Immature natural killer cell (primary cell): ENCODE results near the gene FSIP1. TPM values are rescaled to one million over a fixed set of nuclear protein-coding genes. Genes with fewer than 3 reads are reported as not detected.

Experiments used
- DNase-seq, 3 donors: peaks; one replicate each; pipeline ENCODE4 v3.0.0; 2022; ENCODE audit warnings: mixed read lengths in 1 of 3
- H3K27ac Mint-ChIP-seq, 6 donors: one replicate each; pipeline ENCODE4 v1.8.0; 2020; ENCODE audit warnings: mixed read lengths in 6 of 6, mild to moderate bottlenecking in 5 of 6, inconsistent platforms in 4 of 6, moderate library complexity in 3 of 6
- H3K27me3 Mint-ChIP-seq, 3 donors: one replicate each; pipeline ENCODE4 v1.8.0; 2020 to 2021; ENCODE audit warnings: low read depth in 3 of 3, mild to moderate bottlenecking in 3 of 3, mixed read lengths in 3 of 3, moderate library complexity in 3 of 3, inconsistent platforms in 1 of 3
- H3K36me3 Mint-ChIP-seq, 3 donors: one replicate each; pipeline ENCODE4 v1.8.0; 2020; ENCODE audit warnings: mixed read lengths in 3 of 3, inconsistent platforms in 2 of 3, mild to moderate bottlenecking in 2 of 3
- H3K4me1 Mint-ChIP-seq, 2 donors: one replicate each; pipeline ENCODE4 v1.8.0; 2020; ENCODE audit warnings: inconsistent platforms in 2 of 2, mild to moderate bottlenecking in 2 of 2, mixed read lengths in 2 of 2, moderate library complexity in 1 of 2
- H3K4me3 Mint-ChIP-seq, 5 donors: one replicate each; pipeline ENCODE4 v1.8.0; 2020; ENCODE audit warnings: mild to moderate bottlenecking in 5 of 5, mixed read lengths in 5 of 5, inconsistent platforms in 3 of 5, moderate library complexity in 3 of 5
- H3K9me3 Mint-ChIP-seq, 6 donors: one replicate each; pipeline ENCODE4 v1.8.0; 2020; ENCODE audit warnings: mild to moderate bottlenecking in 6 of 6, mixed read lengths in 6 of 6, inconsistent platforms in 4 of 6, moderate library complexity in 3 of 6
- polyA plus RNA-seq, 3 donors: library from polyadenylated mRNA; unstranded; fragments of 300-500 nt; fragmentation: Illumina TruSeq; gene quantifications; one replicate each; pipeline ENCODE4 v1.2.3, GENCODE V29; 2021

FSIP1 gene
- polyA plus RNA-seq, 3 donors from 2014 or later = 1.3 to 3.0 (median 2.0) TPM

- no peaks in the 10 kb centered on the region for H3K9me3 Mint-ChIP-seq
- H3K27me3 Mint-ChIP-seq = no peaks in the 10 kb centered on the region
- peaks cover 6 to 7% of the 10 kb centered on the region in 2 donors for H3K4me1 Mint-ChIP-seq
- H3K36me3 Mint-ChIP-seq = no peaks in the 10 kb centered on the region
- DNase-seq = no peak
- no peak overlapping the region for H3K4me3 Mint-ChIP-seq
- H3K27ac Mint-ChIP-seq = peak overlapping the region in 1 of 6 donors; percentile 5
Measured at GRCh38 chr15:39646425-39646824, 136.2 kb downstream of the FSIP1 start.

DNA sequence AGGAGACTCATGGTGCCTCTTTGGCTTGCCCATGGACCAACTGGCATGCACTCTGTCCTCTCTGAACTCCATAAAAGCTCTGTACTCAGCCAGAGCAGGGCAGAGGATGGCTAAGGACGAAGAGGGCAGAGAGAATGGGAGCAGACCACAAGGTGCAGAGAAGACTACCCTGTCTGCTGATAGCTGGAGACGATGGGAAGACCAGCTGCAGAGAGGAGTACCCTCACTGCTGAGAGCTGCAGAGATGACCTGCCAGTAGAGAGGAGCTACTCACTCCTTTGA is 136.7 kb downstream of the FSIP1 start:
- Mint-ChIP-seq H3K4me3 (no peak overlapping the region), H3K27me3 (no peaks in the 10 kb centered on the region), H3K27ac (no peak overlapping the region), H3K4me1 (peaks cover 6 to 8% of the 10 kb centered on the region in 2 donors), H3K36me3 (no peaks in the 10 kb centered on the region), H3K9me3 (no peaks in the 10 kb centered on the region)
- DNase-seq = no peak

DNA sequence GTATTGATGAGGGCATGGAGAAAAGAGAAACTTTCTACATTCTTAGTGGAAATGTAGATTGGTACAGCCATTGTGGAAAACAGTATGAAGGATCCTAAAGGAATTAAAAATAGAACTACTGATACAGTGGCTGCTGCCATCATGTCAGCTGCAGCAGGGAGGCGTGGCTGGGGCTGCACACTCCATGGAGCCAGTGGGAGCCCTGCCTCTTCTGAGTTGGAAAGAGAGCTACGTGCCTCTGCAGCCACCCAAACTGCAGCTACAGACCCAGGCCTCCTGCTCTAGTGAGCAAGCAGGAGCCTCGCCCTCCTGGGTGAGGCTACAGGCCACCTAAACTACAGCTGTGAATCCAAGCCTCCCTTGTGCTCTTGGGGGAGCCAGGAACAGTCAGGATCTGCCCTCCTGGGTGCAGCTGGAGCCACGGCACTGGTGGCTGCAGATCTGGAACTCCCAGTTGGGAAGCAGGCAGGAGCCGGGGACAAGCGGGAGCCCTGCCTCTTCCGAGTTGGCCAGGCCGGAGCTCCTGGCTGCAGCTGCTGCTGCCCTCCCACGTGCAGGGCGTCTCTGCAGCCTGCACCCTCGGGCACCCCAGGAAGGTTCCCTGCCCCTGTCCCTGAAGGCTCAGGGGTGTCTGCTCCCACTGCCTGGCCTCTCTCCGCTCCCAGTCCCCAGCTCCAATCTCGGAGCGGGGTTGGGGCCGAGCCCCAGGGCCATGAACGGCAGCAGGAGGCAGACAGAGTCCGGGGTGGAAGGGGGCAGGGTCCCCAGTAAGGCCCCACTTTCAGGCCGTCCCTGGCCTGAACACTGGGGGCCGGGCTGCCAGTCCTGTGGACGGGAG is 137.3 kb downstream of the FSIP1 start:
- Mint-ChIP-seq H3K27me3 (no peaks in the 10 kb centered on the region), H3K36me3 (no peaks in the 10 kb centered on the region), H3K27ac (no peak overlapping the region), H3K4me1 (peaks cover 10 to 14% of the 10 kb centered on the region in 2 donors), H3K9me3 (no peaks in the 10 kb centered on the region), H3K4me3 (no peak overlapping the region)
- no peak for DNase-seq

- H3K27me3 Mint-ChIP-seq = no peaks in the 10 kb centered on the region
- no peak for DNase-seq
- H3K4me1 Mint-ChIP-seq = peaks cover 16 to 26% of the 10 kb centered on the region in 2 donors
- H3K36me3 Mint-ChIP-seq = no peaks in the 10 kb centered on the region
- no peak overlapping the region for H3K4me3 Mint-ChIP-seq
- H3K9me3 Mint-ChIP-seq = no peaks in the 10 kb centered on the region
- H3K27ac Mint-ChIP-seq = peak overlapping the region in 1 of 6 donors; percentile 46
Measured at GRCh38 chr15:39644136-39644535, 138.5 kb downstream of the FSIP1 start.

DNA sequence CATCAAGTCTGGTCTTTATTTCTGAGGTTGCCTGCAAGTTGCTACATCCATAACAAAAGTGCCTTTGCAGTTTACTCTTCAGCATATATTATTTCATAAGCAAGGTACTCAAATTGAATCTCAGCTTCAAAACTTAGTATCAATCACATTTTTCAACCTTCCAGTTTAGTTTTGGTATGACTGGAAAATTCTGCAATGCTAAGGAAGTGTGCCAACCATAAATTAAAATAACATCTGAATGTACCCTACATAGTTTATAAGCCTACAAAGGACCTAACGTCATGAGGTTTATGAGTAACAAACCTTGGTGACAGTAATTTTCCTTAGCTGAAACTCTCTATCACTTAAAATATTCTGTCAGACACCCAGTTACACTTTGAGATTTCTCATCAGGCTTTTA is 138.9 kb downstream of the FSIP1 start:
- Mint-ChIP-seq H3K4me3 (no peak overlapping the region), H3K4me1 (peaks cover 20 to 30% of the 10 kb centered on the region in 2 donors), H3K27ac (peak overlapping the region in 1 of 6 donors; percentile 19), H3K27me3 (no peaks in the 10 kb centered on the region), H3K36me3 (no peaks in the 10 kb centered on the region), H3K9me3 (no peaks in the 10 kb centered on the region)
- DNase-seq = no peak

DNA sequence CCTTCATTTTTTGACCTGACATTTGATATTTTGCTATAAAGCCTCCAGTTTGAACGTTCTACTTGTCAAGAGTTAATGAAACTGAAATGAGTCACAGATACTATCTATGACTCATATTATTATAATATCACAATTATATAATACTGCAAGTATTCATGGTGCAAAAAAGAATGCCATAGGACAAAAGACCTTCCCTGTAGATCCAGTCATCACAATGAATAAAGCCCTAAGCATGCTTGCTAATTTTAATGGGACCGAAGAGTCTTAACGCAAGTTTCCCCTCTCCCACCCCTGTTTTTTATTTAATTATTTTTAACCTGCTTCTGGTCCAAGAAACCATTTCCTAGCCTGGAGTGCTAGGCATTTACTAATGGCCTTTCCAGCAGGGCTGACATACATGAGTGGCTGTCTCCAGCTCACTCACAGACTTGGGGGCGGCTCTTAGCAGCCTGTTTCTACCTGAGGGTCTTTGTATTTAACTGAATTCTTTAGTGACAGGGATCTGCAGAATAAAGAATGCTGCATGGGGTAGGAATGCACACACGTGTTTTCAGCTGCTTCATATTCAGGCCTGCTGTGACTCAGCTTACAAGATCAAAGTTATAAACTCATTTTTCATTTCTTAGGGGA is 140.5 kb downstream of the FSIP1 start:
- Mint-ChIP-seq H3K27ac (peak overlapping the region in 1 of 6 donors; percentile 67), H3K4me1 (peaks cover 31 to 44% of the 10 kb centered on the region in 2 donors), H3K9me3 (peaks cover 0 to 2% (median 0%) of the 10 kb centered on the region in 6 donors), H3K4me3 (no peak overlapping the region), H3K27me3 (no peaks in the 10 kb centered on the region), H3K36me3 (no peaks in the 10 kb centered on the region)
- DNase-seq = no peak

- H3K4me1 Mint-ChIP-seq = peaks cover 28 to 39% of the 10 kb centered on the region in 2 donors
- peaks cover 0 to 2% (median 0%) of the 10 kb centered on the region in 6 donors for H3K9me3 Mint-ChIP-seq
- peak overlapping the region in 2 of 6 donors; percentile 67 to 72 for H3K27ac Mint-ChIP-seq
- DNase-seq = peak in 1 of 3 donors; percentile 55
- H3K27me3 Mint-ChIP-seq = no peaks in the 10 kb centered on the region
- peaks cover 0 to under 1% (median 0%) of the 10 kb centered on the region in 3 donors for H3K36me3 Mint-ChIP-seq
- H3K4me3 Mint-ChIP-seq = peak overlapping the region in 1 of 5 donors; percentile 33
Measured at GRCh38 chr15:39641191-39641889, 141.3 kb downstream of the FSIP1 start.

GRCh38 chr15:39640665-39641064 is 142.0 kb downstream of the FSIP1 start:
- Mint-ChIP-seq H3K27ac (peak overlapping the region in 3 of 6 donors; percentile 36 to 72 (median 67)), H3K9me3 (peaks cover 0 to 2% (median 0%) of the 10 kb centered on the region in 6 donors), H3K4me1 (peaks cover 28 to 39% of the 10 kb centered on the region in 2 donors), H3K36me3 (peaks cover 0 to 6% (median 0%) of the 10 kb centered on the region in 3 donors), H3K4me3 (no peak overlapping the region), H3K27me3 (no peaks in the 10 kb centered on the region)
- DNase-seq = no peak

DNA sequence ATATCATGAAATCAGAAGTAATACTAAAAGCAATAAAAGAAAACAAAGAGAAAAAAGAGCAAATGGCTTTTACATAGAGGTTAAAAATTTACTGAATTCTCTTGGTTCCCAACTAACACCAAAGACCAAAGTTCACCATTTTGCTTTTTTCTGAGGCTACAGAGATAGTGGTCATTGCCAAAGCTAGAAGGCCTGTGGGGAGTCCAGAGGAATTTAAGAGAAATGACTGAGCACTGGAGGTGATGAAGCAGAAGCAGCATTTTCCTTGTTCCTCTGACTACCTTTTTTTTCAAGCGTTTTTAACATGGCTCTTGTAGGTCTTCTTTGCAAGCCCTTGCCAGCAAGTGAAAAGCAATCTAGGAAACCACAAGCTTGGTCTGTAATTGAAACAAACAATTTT is 143.6 kb downstream of the FSIP1 start:
- H3K27me3 Mint-ChIP-seq = no peaks in the 10 kb centered on the region

GRCh38 chr15:39638041-39638440 is 144.6 kb downstream of the FSIP1 start:
- peaks cover 29 to 39% of the 10 kb centered on the region in 2 donors for H3K4me1 Mint-ChIP-seq
- H3K27me3 Mint-ChIP-seq = no peaks in the 10 kb centered on the region
- no peak for DNase-seq
- peak overlapping the region in 1 of 5 donors; percentile 15 for H3K4me3 Mint-ChIP-seq
- peaks cover 0 to 11% (median 8%) of the 10 kb centered on the region in 3 donors for H3K36me3 Mint-ChIP-seq
- H3K27ac Mint-ChIP-seq = peak overlapping the region in 2 of 6 donors; percentile 36 to 71
- H3K9me3 Mint-ChIP-seq = peaks cover 0 to 2% (median 0%) of the 10 kb centered on the region in 6 donors

More for the DNA sequence above, 143.6 kb downstream of the FSIP1 start:
- peaks cover 0 to 11% (median 7%) of the 10 kb centered on the region in 3 donors for H3K36me3 Mint-ChIP-seq
- DNase-seq = peak in 2 of 3 donors; percentile 14 to 24
- H3K4me1 Mint-ChIP-seq = peaks cover 28 to 39% of the 10 kb centered on the region in 2 donors
- H3K27ac Mint-ChIP-seq = peak overlapping the region; percentile 56 to 77 (median 69)
- peaks cover 0 to 2% (median 0%) of the 10 kb centered on the region in 6 donors for H3K9me3 Mint-ChIP-seq
- peak overlapping the region in 4 of 5 donors; percentile 23 to 57 (median 39) for H3K4me3 Mint-ChIP-seq

GRCh38 chr15:39631357-39631756 is 151.3 kb downstream of the FSIP1 start:
- Mint-ChIP-seq H3K4me3 (peak overlapping the region; percentile 23 to 73 (median 49)), H3K4me1 (peaks cover 54 to 57% of the 10 kb centered on the region in 2 donors)
- DNase-seq = peak in 2 of 3 donors; percentile 39 to 43

GRCh38 chr15:39629906-39630305 is 152.7 kb downstream of the FSIP1 start:
- Mint-ChIP-seq H3K9me3 (peaks cover 0 to 5% (median 2%) of the 10 kb centered on the region in 6 donors), H3K27ac (peak overlapping the region; percentile 99 to 100 (median 100)), H3K4me3 (peak overlapping the region; percentile 72 to 88 (median 75)), H3K27me3 (peaks cover 3 to 8% (median 6%) of the 10 kb centered on the region in 3 donors), H3K36me3 (peaks cover 4 to 15% (median 8%) of the 10 kb centered on the region in 3 donors), H3K4me1 (peaks cover 68 to 72% of the 10 kb centered on the region in 2 donors)
- no peak for DNase-seq

More at GRCh38 chr15:39631357-39631756, 151.3 kb downstream of the FSIP1 start:
- H3K27me3 Mint-ChIP-seq = peaks cover 0 to 5% (median 4%) of the 10 kb centered on the region in 3 donors
- H3K9me3 Mint-ChIP-seq = peaks cover 0 to 5% (median 0%) of the 10 kb centered on the region in 6 donors
- peaks cover 4 to 14% (median 8%) of the 10 kb centered on the region in 3 donors for H3K36me3 Mint-ChIP-seq
- H3K27ac Mint-ChIP-seq = peak overlapping the region; percentile 99 to 100 (median 100)

GRCh38 chr15:39629371-39629770 is 153.3 kb downstream of the FSIP1 start:
- Mint-ChIP-seq H3K36me3 (peaks cover 4 to 12% (median 5%) of the 10 kb centered on the region in 3 donors), H3K27ac (peak overlapping the region; percentile 99 to 100 (median 100)), H3K4me1 (peaks cover 74 to 77% of the 10 kb centered on the region in 2 donors), H3K4me3 (peak overlapping the region; percentile 72 to 88 (median 75)), H3K27me3 (peaks cover 8 to 13% (median 11%) of the 10 kb centered on the region in 3 donors), H3K9me3 (peaks cover 0 to 5% (median 2%) of the 10 kb centered on the region in 6 donors)
- DNase-seq = peak; percentile 76 to 80 (median 79)
